ENCODE results near the gene UBL7. TPM values are rescaled to one million over a fixed set of nuclear protein-coding genes. Genes with fewer than 3 reads are reported as not detected.

UBL7 gene
- total and polyA plus RNA-seq, 4 donors: 12.7 to 19.5 (median 18.2) TPM

DNA sequence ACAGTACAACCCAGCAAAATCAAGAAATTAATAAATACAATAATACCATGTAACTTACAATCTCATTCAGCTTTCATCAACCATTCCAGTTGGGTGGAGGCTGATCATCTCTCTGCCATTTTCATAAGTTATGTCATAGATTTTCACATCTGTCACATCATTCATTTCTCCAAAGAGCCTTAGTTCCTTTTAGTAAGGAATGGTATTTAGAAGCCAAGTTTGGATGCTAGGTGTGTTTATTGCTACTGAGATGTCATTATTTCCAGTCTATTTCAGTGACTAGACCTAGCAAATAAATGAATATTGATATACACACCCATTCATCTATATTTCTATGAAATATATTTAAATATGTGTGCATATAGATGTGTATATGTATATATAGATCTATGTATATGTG lies 2.7 kb upstream of the UBL7 start:
- no peak for TF ChIP-seq JUND (IDR thresholded peaks at IDR 0.05)
- no peak for TF ChIP-seq RXRA (IDR thresholded peaks at IDR 0.05)
- no peak for TF ChIP-seq FOXA2 (IDR thresholded peaks at IDR 0.05)
- TF ChIP-seq, protein P1, sequence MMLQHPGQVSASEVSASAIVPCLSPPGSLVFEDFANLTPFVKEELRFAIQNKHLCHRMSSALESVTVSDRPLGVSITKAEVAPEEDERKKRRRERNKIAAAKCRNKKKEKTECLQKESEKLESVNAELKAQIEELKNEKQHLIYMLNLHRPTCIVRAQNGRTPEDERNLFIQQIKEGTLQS (IDR thresholded peaks at IDR 0.05): no peak
- TF ChIP-seq EGR1 (IDR thresholded peaks at IDR 0.05; ENCODE audit: low read depth in 2 of 2): no peak
- TF ChIP-seq, protein P2, sequence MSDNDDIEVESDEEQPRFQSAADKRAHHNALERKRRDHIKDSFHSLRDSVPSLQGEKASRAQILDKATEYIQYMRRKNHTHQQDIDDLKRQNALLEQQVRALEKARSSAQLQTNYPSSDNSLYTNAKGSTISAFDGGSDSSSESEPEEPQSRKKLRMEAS (IDR thresholded peaks at IDR 0.05): no peak
- TF ChIP-seq FOXA1 (IDR thresholded peaks at IDR 0.05): no peak
- no peak for TF ChIP-seq RAD21 (IDR thresholded peaks at IDR 0.05)
- TF ChIP-seq, protein P3, sequence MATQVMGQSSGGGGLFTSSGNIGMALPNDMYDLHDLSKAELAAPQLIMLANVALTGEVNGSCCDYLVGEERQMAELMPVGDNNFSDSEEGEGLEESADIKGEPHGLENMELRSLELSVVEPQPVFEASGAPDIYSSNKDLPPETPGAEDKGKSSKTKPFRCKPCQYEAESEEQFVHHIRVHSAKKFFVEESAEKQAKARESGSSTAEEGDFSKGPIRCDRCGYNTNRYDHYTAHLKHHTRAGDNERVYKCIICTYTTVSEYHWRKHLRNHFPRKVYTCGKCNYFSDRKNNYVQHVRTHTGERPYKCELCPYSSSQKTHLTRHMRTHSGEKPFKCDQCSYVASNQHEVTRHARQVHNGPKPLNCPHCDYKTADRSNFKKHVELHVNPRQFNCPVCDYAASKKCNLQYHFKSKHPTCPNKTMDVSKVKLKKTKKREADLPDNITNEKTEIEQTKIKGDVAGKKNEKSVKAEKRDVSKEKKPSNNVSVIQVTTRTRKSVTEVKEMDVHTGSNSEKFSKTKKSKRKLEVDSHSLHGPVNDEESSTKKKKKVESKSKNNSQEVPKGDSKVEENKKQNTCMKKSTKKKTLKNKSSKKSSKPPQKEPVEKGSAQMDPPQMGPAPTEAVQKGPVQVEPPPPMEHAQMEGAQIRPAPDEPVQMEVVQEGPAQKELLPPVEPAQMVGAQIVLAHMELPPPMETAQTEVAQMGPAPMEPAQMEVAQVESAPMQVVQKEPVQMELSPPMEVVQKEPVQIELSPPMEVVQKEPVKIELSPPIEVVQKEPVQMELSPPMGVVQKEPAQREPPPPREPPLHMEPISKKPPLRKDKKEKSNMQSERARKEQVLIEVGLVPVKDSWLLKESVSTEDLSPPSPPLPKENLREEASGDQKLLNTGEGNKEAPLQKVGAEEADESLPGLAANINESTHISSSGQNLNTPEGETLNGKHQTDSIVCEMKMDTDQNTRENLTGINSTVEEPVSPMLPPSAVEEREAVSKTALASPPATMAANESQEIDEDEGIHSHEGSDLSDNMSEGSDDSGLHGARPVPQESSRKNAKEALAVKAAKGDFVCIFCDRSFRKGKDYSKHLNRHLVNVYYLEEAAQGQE (IDR thresholded peaks at IDR 0.05): no peak
- TF ChIP-seq, protein P4, sequence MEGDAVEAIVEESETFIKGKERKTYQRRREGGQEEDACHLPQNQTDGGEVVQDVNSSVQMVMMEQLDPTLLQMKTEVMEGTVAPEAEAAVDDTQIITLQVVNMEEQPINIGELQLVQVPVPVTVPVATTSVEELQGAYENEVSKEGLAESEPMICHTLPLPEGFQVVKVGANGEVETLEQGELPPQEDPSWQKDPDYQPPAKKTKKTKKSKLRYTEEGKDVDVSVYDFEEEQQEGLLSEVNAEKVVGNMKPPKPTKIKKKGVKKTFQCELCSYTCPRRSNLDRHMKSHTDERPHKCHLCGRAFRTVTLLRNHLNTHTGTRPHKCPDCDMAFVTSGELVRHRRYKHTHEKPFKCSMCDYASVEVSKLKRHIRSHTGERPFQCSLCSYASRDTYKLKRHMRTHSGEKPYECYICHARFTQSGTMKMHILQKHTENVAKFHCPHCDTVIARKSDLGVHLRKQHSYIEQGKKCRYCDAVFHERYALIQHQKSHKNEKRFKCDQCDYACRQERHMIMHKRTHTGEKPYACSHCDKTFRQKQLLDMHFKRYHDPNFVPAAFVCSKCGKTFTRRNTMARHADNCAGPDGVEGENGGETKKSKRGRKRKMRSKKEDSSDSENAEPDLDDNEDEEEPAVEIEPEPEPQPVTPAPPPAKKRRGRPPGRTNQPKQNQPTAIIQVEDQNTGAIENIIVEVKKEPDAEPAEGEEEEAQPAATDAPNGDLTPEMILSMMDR (IDR thresholded peaks at IDR 0.05; ENCODE audit: low read depth, low read length, missing input control): no peak
- no peak for TF ChIP-seq GABPA (IDR thresholded peaks at IDR 0.05 in 1 of 2, conservative IDR thresholded peaks at IDR 0.05 in 1 of 2)
- no peak for TF ChIP-seq YY1 (IDR thresholded peaks at IDR 0.05)
- no peak for TF ChIP-seq TAF1 (conservative IDR thresholded peaks at IDR 0.05)
- TF ChIP-seq, protein P5, sequence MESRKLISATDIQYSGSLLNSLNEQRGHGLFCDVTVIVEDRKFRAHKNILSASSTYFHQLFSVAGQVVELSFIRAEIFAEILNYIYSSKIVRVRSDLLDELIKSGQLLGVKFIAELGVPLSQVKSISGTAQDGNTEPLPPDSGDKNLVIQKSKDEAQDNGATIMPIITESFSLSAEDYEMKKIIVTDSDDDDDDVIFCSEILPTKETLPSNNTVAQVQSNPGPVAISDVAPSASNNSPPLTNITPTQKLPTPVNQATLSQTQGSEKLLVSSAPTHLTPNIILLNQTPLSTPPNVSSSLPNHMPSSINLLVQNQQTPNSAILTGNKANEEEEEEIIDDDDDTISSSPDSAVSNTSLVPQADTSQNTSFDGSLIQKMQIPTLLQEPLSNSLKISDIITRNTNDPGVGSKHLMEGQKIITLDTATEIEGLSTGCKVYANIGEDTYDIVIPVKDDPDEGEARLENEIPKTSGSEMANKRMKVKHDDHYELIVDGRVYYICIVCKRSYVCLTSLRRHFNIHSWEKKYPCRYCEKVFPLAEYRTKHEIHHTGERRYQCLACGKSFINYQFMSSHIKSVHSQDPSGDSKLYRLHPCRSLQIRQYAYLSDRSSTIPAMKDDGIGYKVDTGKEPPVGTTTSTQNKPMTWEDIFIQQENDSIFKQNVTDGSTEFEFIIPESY (IDR thresholded peaks at IDR 0.05): no peak
- no peak for TF ChIP-seq NR2F2 (IDR thresholded peaks at IDR 0.05)
- no peak for TF ChIP-seq SP1 (IDR thresholded peaks at IDR 0.05)
- Histone ChIP-seq H3K9ac (ENCODE audit: low read depth in 1 of 2, low read length in 2 of 2) (no peak overlapping the region), H3K27ac (ENCODE audit: low read depth in 1 of 2, low read length in 2 of 2) (no peak overlapping the region), H3K27me3 (ENCODE audit: control insufficient read depth in 4 of 4, insufficient read depth in 4 of 4, low read length in 3 of 4) (no peaks in the 10 kb centered on the region), H3K4me1 (ENCODE audit: control insufficient read depth in 4 of 4, insufficient read depth in 4 of 4, low read length in 3 of 4) (peaks cover 6 to 19% (median 16%) of the 10 kb centered on the region in 4 donors), H3K36me3 (ENCODE audit: control insufficient read depth in 4 of 4, insufficient read depth in 3 of 4, low read depth in 1 of 4, low read length in 3 of 4) (peaks cover 0 to 3% (median under 1%) of the 10 kb centered on the region in 4 donors), H3K9me3 (ENCODE audit: control insufficient read depth in 4 of 4, low read length in 3 of 4) (no peaks in the 10 kb centered on the region), H3K4me3 (ENCODE audit: low read depth in 1 of 3, low read length in 3 of 3) (no peak overlapping the region)
- no peak for DNase-seq (ENCODE audit: low spot score)
